GM19468 (cell line): ENCODE data around the gene TTC39A.

ENCODE experiments used
- ATAC-seq: cut with Tn5 transposase; IDR thresholded peaks from one replicate; pipeline ENCODE4 v1.9.1; 2021; ENCODE audit warnings: mild to moderate bottlenecking, moderate library complexity, moderate number of reproducible peaks; ENCODE audit not compliant: unreplicated experiment; ENCODE audit errors: extremely low read depth

The TTC39A gene

GRCh38 chr1:51301152-51301843, 29.1 kb downstream of the TTC39A start:
- no peak for ATAC-seq

- ATAC-seq, result no peak
Measured at GRCh38 chr1:51299981-51300670, 30.2 kb downstream of the TTC39A start.

- no peak for ATAC-seq
Measured at GRCh38 chr1:51299185-51299885, 31.0 kb downstream of the TTC39A start.

- no peak for ATAC-seq
Measured at GRCh38 chr1:51298322-51298705, 32.0 kb downstream of the TTC39A start.

- no peak for ATAC-seq
Measured at GRCh38 chr1:51297401-51298321, 32.7 kb downstream of the TTC39A start.

GRCh38 chr1:51296383-51297357, 33.7 kb downstream of the TTC39A start:
- no peak for ATAC-seq

GRCh38 chr1:51295926-51296325, 34.4 kb downstream of the TTC39A start:
- no peak for ATAC-seq

GRCh38 chr1:51294566-51295184, 35.7 kb downstream of the TTC39A start:
- no peak for ATAC-seq

- ATAC-seq, result no peak
Measured at GRCh38 chr1:51293898-51294515, 36.4 kb downstream of the TTC39A start.

- no peak for ATAC-seq
Measured at GRCh38 chr1:51290489-51290847, 39.9 kb downstream of the TTC39A start.

GRCh38 chr1:51289676-51290488, 40.5 kb downstream of the TTC39A start:
- ATAC-seq, result no peak

- no peak for ATAC-seq
Measured at GRCh38 chr1:51288578-51288977, 41.8 kb downstream of the TTC39A start.

GRCh38 chr1:51287966-51288365, 42.4 kb downstream of the TTC39A start:
- ATAC-seq, result no peak

- ATAC-seq, result peak; percentile 70
Measured at GRCh38 chr1:51285055-51285454, 45.3 kb downstream of the TTC39A start.

GRCh38 chr1:51284487-51284954, 45.8 kb downstream of the TTC39A start:
- peak; percentile 7 for ATAC-seq

- ATAC-seq, result no peak
Measured at GRCh38 chr1:51283979-51284378, 46.4 kb downstream of the TTC39A start.

GRCh38 chr1:51282605-51283004, 47.8 kb downstream of the TTC39A start:
- no peak for ATAC-seq
